Ishikawa (cell line): ENCODE measurements around the gene ZCCHC2.

Source experiments
- CEBPB ChIP-seq: IDR thresholded peaks from 2 replicates; pipeline ENCODE4 v1.6.1; 2012
- CREB1 ChIP-seq: IDR thresholded peaks from 2 replicates; pipeline ENCODE4 v1.6.1; 2012; ENCODE audit warnings: low read depth
- EGR1 ChIP-seq: IDR thresholded peaks from 2 replicates; pipeline ENCODE4 v1.6.1; 2012
- EP300 ChIP-seq: IDR thresholded peaks from 2 replicates; pipeline ENCODE4 v1.6.1; 2012; ENCODE audit warnings: borderline replicate concordance
- FOXM1 ChIP-seq: IDR thresholded peaks from 2 replicates; pipeline ENCODE4 v1.6.1; 2012; ENCODE audit warnings: low read depth, borderline replicate concordance
- NFIC ChIP-seq: IDR thresholded peaks from 2 replicates; pipeline ENCODE4 v1.6.1; 2012
- RAD21 ChIP-seq: IDR thresholded peaks from 2 replicates; pipeline ENCODE4 v1.6.1; 2012; ENCODE audit warnings: low read depth
- TAF1 ChIP-seq: IDR thresholded peaks from 2 replicates; pipeline ENCODE4 v1.6.1; 2012; ENCODE audit warnings: low read depth, mild to moderate bottlenecking
- TCF12 ChIP-seq: IDR thresholded peaks from 2 replicates; pipeline ENCODE4 v1.6.1; 2012; ENCODE audit warnings: low read depth
- TEAD4 ChIP-seq: IDR thresholded peaks from 2 replicates; pipeline ENCODE4 v1.6.1; 2012
- YY1 ChIP-seq: IDR thresholded peaks from 2 replicates; pipeline ENCODE4 v1.6.1; 2012; ENCODE audit warnings: low read depth
- ZBTB7A ChIP-seq: IDR thresholded peaks from 2 replicates; pipeline ENCODE4 v1.6.1; 2012; ENCODE audit warnings: low read depth
- TF ChIP-seq, protein P1 (sequence below): IDR thresholded peaks from 2 replicates; pipeline ENCODE4 v1.6.1; 2012
- TF ChIP-seq, protein P2 (sequence below): IDR thresholded peaks from 2 replicates; pipeline ENCODE4 v1.6.1; 2012
- TF ChIP-seq, protein P3 (sequence below): IDR thresholded peaks from 2 replicates; pipeline ENCODE4 v1.6.1; 2012; ENCODE audit warnings: low read depth, mild to moderate bottlenecking

Gene ZCCHC2

DNA sequence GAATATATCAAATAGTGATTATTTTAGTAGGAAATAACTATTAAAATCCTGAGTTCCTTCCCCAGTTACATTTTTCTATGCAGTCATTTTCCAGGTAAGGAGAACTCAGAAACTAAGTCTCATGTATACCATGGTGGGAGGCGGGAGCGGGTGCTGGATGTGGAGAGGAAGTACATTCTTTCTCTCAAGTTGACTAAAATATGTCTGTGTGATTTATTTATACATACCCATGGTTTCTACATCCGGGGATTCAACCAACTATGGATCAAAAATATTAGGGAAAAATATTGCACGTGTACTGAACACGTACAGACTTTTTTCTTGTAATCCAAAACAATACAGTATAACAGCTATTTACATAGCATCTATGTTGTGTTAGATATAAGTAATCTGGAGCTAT is 6.8 kb downstream of the ZCCHC2 start:
- TF ChIP-seq FOXM1: no peak

DNA sequence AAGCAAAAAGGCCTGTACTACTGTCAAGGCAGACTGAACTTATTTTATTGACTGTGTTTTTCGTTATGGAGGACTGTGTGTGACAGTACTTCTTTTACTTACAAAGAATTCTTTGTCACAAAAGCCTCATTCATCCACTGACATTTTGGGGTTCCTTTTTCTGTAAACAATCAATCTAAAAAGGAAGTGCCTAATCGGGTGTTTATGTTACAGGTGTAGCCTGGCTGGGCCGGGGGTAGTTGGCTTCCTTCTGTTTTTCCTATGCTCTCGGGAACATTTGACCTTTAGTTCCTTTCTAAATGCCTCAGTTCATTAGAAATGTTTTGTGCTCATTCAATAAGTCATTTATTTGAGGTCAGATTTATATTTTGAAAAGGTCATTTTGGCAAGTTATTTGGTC is 8.3 kb downstream of the ZCCHC2 start:
- TF ChIP-seq, protein P1, sequence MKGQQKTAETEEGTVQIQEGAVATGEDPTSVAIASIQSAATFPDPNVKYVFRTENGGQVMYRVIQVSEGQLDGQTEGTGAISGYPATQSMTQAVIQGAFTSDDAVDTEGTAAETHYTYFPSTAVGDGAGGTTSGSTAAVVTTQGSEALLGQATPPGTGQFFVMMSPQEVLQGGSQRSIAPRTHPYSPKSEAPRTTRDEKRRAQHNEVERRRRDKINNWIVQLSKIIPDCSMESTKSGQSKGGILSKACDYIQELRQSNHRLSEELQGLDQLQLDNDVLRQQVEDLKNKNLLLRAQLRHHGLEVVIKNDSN: no peak

DNA sequence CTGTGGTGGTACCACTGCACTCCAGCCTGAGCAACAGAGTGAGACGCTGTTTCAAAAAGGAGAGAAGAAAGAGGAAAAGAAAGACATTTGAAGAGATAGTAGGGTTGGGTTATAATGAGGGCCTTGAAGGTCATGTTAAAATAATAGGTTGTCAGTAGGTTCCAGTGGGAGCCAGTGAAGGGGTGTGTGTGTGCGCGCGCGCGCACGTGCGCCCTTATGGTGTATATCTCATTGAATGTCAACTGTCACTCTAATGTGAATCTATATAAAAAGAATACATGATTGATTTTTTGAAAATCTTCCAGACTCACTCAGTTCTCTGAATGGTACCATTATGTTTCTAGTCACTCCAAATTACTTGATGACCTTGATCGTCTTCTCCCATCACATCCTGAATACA is 9.1 kb downstream of the ZCCHC2 start:
- no peak for TF ChIP-seq NFIC
- TF ChIP-seq, protein P1: no peak
- TF ChIP-seq CEBPB: no peak
- no peak for TF ChIP-seq TCF12
- TF ChIP-seq FOXM1: no peak
- no peak for TF ChIP-seq ZBTB7A
- TF ChIP-seq TEAD4: no peak
- no peak for TF ChIP-seq RAD21
- no peak for TF ChIP-seq EP300
- TF ChIP-seq, protein P2, sequence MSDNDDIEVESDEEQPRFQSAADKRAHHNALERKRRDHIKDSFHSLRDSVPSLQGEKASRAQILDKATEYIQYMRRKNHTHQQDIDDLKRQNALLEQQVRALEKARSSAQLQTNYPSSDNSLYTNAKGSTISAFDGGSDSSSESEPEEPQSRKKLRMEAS: no peak
- TF ChIP-seq, protein P3, sequence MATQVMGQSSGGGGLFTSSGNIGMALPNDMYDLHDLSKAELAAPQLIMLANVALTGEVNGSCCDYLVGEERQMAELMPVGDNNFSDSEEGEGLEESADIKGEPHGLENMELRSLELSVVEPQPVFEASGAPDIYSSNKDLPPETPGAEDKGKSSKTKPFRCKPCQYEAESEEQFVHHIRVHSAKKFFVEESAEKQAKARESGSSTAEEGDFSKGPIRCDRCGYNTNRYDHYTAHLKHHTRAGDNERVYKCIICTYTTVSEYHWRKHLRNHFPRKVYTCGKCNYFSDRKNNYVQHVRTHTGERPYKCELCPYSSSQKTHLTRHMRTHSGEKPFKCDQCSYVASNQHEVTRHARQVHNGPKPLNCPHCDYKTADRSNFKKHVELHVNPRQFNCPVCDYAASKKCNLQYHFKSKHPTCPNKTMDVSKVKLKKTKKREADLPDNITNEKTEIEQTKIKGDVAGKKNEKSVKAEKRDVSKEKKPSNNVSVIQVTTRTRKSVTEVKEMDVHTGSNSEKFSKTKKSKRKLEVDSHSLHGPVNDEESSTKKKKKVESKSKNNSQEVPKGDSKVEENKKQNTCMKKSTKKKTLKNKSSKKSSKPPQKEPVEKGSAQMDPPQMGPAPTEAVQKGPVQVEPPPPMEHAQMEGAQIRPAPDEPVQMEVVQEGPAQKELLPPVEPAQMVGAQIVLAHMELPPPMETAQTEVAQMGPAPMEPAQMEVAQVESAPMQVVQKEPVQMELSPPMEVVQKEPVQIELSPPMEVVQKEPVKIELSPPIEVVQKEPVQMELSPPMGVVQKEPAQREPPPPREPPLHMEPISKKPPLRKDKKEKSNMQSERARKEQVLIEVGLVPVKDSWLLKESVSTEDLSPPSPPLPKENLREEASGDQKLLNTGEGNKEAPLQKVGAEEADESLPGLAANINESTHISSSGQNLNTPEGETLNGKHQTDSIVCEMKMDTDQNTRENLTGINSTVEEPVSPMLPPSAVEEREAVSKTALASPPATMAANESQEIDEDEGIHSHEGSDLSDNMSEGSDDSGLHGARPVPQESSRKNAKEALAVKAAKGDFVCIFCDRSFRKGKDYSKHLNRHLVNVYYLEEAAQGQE: no peak
- no peak for TF ChIP-seq CREB1
- TF ChIP-seq TAF1: no peak

DNA sequence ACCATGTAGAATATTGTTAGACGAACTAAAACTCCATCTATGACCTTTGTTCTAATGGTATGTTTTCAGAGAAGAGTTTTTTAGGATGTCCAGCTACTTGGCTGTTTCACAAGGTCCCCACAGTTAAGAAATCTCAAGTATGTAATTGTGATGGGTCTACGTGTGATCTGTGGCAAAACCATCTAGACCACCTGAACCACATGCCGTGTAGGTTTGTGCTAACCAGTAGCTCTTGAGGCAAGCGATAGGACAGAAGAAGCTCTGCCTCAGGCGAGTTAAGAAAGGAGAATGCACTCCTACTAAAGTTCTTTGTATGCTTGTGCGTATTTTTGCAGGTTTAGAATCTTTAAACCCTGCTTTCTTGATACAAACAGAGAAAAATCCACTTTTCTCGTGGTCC is 13.2 kb downstream of the ZCCHC2 start:
- TF ChIP-seq FOXM1 (no peak), RAD21 (no peak), TAF1 (no peak), EP300 (no peak), TCF12 (no peak), EGR1 (no peak), CREB1 (no peak)

DNA sequence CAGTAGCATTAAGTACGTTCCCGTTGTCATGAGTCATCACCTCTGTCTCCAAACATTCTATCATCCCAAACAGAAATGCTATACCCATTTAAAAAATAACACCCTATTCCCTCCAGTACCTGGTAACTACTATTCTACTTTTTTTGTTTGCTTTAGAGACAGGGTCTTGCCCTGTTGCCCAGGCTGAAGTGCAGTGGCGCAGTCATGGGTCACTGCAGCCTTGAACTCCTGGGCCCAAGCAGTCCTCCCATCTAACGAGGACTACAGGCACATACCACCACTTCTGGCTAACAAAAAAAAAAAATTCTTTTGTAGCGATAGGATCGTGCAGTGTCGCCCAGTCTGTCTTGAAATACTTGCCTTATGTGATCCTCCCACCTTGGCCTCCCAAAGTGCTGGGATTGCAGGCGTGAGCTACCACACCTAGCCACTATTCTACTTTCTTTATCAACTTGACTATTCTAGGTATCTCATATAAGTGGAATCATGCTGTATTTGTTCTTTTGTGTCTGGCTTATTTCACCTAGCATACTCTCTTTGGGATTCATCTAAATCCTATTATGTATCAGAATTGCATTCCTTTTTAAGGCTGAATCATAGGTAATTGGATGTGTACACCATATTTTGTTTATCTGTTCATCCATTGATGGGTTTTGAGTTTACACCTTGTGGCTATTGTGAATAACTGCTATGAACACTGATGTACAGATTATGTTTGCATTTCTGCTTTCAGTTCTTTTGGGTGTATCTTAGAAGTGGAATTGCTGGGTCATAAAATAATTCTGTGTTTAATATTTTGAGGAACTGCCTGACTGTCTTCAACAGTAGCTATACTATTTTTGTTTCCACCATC is 14.4 kb downstream of the ZCCHC2 start:
- TF ChIP-seq, protein P1: no peak
- TF ChIP-seq YY1 (no peak), CEBPB (no peak), RAD21 (no peak), TAF1 (no peak)

DNA sequence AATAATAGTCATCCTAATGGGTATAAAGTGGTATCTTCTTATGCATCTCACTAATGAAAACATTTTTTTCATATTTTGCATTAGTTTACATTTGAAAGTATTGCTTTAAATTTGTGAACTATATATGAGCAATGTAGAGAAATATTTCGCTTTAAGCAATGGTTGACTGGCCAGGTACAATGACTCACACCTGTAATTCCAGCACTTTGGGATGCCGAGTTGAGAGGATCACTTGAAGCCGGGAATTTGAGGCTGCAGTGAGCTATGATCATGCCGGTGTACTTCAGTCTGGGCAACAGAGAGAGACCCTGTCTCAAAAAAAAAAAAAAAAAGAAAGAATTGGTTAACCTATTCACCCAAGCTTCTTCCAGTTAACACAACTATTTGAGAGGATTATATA is 15.1 kb downstream of the ZCCHC2 start:
- TF ChIP-seq TEAD4 (peak; percentile 74), TCF12 (no peak), YY1 (0 out of 2 replicates have a peak, but pooled peaks have one; percentile 32), CEBPB (no peak; the same call in 1 of the 2 replicates)
- TF ChIP-seq, protein P2: 0 out of 2 replicates have a peak, but pooled peaks have one; percentile 40

DNA sequence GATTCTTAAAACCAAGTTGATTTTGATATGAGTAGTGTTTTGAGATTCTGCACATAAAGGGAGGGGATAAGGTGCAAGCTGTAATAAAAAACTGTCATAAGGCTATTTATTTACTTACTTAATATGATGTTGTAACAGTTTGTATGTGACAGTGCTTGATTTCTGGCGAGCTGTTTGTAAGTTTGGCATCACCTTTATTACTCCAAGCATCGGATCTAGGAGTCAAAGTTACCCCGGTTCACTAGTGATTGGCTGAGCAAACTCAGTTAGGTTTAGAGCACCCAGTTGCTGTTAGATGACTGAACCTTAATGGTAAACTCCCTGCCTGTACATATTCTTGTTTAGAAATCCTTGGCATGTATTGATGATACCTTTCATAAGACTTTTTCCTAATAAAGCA is 16.1 kb downstream of the ZCCHC2 start:
- TF ChIP-seq, protein P2: no peak
- no peak for TF ChIP-seq ZBTB7A
- no peak for TF ChIP-seq CEBPB
- TF ChIP-seq YY1: no peak
- no peak for TF ChIP-seq RAD21
- no peak for TF ChIP-seq TEAD4
- no peak for TF ChIP-seq NFIC
- TF ChIP-seq FOXM1: no peak
- TF ChIP-seq, protein P1: no peak
- TF ChIP-seq, protein P3: no peak
